GM12873 (cell line): Measurements from ENCODE around the gene DTNA.

Experiments
- TF ChIP-seq, protein P1 (sequence below): IDR thresholded peaks from 2 replicates; pipeline ENCODE4 v1.5.1; 2012; ENCODE audit warnings: low read depth, mild to moderate bottlenecking, moderate library complexity, low read length, control low read depth; ENCODE audit not compliant: insufficient read depth; ENCODE audit errors: missing control alignments

Gene DTNA

GRCh38 chr18:34709750-34710441 lies at the start of gene DTNA:
TSS of gene DTNA (plus strand) at chr18:34710298. CDS start at chr18:34755977, 45,679 bp downstream.
- TF ChIP-seq, protein P1, sequence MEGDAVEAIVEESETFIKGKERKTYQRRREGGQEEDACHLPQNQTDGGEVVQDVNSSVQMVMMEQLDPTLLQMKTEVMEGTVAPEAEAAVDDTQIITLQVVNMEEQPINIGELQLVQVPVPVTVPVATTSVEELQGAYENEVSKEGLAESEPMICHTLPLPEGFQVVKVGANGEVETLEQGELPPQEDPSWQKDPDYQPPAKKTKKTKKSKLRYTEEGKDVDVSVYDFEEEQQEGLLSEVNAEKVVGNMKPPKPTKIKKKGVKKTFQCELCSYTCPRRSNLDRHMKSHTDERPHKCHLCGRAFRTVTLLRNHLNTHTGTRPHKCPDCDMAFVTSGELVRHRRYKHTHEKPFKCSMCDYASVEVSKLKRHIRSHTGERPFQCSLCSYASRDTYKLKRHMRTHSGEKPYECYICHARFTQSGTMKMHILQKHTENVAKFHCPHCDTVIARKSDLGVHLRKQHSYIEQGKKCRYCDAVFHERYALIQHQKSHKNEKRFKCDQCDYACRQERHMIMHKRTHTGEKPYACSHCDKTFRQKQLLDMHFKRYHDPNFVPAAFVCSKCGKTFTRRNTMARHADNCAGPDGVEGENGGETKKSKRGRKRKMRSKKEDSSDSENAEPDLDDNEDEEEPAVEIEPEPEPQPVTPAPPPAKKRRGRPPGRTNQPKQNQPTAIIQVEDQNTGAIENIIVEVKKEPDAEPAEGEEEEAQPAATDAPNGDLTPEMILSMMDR = no peak

DNA sequence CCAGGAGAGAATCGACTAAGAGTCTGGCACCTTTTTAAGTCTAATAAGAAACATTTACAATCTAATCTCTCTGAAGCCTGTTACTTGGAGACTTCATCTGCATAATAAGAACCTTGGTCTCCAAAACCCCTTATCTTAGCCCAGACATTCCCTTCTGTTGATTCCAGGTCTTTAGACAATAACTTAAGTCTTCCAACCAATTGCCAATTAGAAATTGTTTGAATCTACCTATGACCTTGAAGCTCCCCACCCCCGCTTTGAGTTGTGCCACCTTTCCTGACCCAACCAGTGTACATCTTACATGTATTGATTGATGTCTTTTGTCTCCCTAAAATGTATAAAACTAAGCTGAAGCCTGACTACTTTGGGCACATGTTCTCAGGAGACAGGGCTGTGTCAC lies 49.5 kb upstream of the DTNA start:
- TF ChIP-seq, protein P1 = no peak

DNA sequence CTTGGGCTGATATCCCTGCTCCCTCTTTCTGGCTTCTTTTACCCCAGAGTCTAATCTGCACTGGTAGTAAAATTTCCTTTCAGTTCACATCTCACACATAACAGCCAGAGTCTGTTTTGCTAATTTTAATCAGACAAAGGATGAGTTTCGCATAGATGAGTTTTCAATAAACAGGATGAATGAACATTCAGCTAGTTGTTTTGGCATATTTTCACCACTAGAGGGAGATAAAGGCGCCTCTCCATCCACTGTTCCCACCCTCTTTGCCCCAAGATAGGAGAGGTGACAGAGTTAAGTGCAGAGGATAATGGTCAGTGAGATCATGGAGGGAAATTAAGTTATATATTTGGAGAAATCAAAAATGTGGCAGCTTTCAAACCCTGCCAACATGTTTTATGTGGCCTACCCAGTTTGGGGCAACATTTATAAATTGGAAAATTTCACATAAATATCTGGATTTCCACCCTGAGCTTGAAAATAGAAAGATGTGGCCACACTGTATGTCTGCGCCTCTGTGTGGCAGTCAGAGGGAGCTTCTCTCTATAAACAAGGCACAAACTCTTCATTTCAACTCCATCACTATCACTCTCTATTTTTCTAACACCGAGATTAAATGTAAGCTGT lies 48.5 kb upstream of the DTNA start:
- TF ChIP-seq, protein P1 = peak; percentile 80

DNA sequence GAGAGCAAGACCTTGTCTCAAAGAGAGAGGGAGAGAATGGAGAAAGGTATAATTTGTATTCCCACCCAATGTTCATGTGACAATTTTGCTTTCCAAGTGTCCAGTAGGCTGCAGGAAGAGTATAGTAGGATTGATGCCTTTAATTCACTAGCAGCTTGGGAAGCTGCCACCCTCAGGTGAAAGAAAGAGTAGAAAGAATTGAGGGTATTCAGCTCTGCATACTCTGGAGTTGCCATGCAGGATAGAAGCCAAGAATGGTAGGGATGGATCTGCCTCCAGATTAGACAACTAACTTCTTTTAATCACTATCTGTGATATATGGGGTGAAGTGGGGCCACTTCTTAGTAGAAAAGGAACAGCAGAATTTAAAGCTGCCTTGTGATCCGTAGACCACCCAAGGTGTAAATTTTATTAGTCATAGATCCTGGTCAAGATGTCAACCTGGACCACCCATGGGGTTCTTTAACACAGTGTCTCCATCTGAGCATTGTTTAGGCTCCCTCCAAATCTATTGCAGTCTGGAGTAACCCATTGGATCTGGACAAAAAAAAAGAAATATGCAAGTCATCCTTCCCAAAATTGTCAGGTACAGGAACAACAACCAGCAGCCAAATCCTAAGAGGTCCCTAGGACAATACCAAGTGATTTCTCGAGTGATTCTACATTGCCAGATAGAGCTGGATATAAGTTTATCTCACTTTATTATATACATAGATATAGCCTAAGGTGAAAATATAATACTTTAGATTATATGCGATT lies 33.1 kb upstream of the DTNA start:
- TF ChIP-seq, protein P1 = no peak

GRCh38 chr18:34691614-34692013 lies 18.5 kb upstream of the DTNA start:
- TF ChIP-seq, protein P1 = no peak

GRCh38 chr18:34694591-34695165 lies 15.4 kb upstream of the DTNA start:
- TF ChIP-seq, protein P1 = no peak

GRCh38 chr18:34695310-34695709 lies 14.8 kb upstream of the DTNA start:
- TF ChIP-seq, protein P1 = no peak
